ENCODE data around the gene SH2D2A.
A peak's percentile ranks its signal among the peaks of the same experiment; 100 is the strongest.

Gene SH2D2A

DNA sequence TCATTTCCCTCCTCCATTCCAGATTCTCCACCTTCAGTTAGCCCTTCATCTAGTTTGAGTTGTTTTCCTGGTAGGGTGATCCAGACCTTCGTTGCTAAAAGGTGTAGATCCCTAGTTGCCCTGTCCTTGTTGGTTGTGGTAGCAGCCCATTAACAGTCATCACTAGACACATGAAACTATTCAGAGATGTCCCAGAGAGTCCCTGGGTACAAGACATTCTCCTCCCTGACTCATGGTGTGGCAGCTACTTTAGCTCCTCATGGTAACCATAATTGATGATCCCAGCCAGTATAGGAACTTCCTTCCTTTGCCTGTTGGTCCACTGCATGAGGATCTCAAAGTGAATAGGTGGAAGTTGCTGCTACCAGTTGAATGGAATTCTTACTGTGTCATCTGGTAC, 6.0 kb upstream of the SH2D2A start:
- DNase-seq (ENCODE audit: low spot score): no peak
- TF ChIP-seq, protein P1, sequence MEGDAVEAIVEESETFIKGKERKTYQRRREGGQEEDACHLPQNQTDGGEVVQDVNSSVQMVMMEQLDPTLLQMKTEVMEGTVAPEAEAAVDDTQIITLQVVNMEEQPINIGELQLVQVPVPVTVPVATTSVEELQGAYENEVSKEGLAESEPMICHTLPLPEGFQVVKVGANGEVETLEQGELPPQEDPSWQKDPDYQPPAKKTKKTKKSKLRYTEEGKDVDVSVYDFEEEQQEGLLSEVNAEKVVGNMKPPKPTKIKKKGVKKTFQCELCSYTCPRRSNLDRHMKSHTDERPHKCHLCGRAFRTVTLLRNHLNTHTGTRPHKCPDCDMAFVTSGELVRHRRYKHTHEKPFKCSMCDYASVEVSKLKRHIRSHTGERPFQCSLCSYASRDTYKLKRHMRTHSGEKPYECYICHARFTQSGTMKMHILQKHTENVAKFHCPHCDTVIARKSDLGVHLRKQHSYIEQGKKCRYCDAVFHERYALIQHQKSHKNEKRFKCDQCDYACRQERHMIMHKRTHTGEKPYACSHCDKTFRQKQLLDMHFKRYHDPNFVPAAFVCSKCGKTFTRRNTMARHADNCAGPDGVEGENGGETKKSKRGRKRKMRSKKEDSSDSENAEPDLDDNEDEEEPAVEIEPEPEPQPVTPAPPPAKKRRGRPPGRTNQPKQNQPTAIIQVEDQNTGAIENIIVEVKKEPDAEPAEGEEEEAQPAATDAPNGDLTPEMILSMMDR (IDR thresholded peaks at IDR 0.05; ENCODE audit: extremely low read depth, missing control alignments): no peak

DNA sequence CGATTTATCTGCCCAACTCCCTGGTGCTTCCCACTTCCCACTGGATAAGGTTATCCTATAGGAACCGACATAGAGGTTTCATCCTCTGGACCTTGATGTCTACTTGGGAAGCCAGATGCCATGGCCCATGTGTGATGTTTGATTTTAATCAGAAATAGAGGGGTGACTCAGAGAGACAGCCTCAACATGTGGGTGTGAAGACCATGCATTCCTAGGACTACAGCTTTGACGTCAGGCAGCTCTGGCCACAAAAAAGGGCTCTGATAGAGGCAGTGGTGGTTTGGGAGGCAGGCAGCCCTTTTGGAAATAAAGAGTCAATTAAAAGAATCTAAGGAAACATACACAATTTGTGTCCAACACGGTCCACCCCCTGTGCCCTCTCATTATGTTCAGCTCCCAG, 5.2 kb upstream of the SH2D2A start:
- TF ChIP-seq, protein P1 (IDR thresholded peaks at IDR 0.05; ENCODE audit: extremely low read depth, missing control alignments): no peak
- DNase-seq (ENCODE audit: low spot score): no peak

DNA sequence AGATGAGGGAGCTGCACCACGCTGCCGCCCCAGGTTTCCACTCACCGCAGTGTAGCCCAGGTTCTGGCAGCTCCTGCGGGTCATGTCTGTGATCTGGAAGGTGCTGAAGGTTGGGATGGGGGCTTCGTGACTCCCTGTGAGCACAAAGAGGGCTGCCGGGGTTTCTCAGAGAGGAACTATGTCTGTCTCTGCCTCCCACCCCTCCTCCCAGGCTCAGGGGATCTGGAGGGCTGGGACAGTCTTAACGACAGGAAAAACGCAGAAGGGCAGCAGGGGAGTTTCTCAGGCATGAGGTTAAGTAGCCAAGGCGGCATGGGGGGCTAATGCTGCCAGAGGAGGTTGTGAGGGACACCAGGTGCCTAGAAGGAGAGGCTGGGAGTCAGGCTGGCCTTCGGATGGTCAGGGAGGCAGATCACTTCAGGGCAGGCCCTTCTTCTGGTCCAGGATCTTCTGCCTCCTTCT, 656 bp downstream of the SH2D2A start:
- no peak for DNase-seq (ENCODE audit: low spot score)
- TF ChIP-seq, protein P1 (IDR thresholded peaks at IDR 0.05; ENCODE audit: extremely low read depth, missing control alignments): no peak

DNA sequence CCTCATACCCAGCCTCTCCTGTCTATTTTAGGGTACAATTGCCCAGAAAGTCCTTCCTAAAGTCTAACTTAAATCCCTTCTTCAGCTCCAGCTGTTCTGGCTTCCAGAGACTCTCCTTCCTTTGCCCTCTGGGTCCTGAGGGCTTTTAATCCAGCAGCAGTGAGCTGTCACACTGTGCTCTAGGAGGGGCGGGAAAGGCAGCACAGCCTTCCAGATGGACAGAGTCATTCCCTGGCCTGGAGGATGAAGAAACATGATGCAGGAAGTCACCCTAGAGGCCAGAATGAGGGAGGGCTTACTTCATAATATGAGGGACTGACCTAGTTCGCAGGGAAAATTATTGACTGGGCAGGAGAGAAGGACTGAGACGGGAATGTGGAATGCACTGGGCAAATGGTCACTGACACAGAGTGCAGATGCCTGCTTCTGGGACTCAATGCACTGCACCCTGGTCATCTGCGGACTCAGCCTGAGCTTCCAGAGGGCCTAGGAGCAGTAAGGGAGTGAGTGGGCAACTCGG, 1.3 kb downstream of the SH2D2A start:
- TF ChIP-seq, protein P1 (IDR thresholded peaks at IDR 0.05; ENCODE audit: extremely low read depth, missing control alignments): no peak
- no peak for DNase-seq (ENCODE audit: low spot score)

DNA sequence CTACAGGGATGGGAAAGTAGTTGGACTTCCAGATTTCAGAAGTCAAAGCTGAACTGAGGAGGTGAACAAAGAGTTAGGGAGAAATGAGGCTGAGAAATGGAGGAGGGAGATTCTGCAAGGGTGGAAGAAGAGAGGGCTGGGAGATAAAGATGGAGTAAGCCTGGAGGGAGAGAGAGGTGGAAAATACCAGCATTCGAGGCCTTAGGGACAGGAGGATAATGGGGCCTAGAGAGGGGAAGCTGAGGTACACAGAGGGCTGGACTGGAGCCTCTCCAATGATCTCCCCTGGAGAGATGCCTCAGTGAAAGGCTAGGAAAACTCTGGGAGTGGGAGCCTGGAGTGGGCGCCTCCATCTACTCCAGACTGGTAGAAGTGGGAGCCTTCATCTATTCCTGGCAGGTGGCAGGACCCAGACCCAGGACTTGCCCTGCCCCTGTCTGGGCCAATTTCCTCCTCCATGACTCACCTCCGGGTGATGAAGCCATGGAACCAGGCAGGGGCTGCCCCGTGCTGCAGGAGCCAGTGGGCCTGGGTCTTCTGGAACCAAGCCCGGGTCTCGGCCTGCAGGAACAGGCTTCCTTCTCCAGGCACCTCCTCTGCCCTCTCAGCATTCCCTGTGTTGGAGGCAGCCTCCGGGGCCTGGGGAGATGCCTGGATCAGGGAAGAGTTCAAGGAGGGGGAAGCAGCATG, 1.9 kb downstream of the SH2D2A start:
- no peak for DNase-seq (ENCODE audit: low spot score)
- TF ChIP-seq, protein P1 (IDR thresholded peaks at IDR 0.05; ENCODE audit: extremely low read depth, missing control alignments): no peak

DNA sequence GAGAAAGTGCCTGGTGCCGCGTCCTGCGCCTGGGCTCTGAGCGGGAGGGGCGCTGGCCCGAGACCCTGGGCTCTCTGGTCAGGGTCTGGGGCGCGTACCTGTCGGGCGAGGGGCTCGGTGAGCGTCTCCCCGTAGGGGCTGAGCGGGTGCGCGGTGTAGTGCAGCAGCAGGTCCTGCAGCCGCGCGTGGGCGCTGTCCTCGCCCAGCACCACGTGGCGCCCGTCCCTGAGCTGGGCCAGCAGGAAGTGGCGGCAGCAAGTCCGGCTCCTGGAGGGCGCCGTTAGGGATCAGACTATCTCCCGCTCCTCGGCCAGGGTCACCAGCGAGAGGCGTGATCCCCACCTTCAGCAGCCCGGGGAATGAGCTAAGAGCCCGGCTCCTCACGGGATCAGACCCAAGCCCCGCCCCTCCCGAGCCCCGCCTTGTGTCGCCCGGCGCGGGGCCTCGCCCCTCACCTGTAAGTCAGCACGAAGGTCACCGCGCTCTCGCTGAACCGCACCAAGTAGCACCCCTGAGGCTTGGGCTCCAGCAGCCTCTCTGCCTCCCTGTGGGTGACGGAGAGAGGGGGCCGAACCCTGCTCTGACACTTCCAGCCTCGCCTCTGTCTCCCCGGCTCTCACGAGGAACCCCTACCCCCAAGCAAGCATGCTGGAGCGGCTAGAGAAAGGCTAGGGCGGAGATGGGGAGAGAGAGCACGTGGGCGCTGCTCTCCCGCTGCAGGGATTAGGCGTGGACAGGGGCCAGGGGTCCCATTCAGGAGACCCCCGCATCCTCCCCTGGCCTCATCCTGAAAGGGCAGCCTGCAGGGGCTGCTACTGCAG, 2.7 kb downstream of the SH2D2A start:
- TF ChIP-seq, protein P1 (IDR thresholded peaks at IDR 0.05; ENCODE audit: extremely low read depth, missing control alignments): peak; percentile 70
- DNase-seq (ENCODE audit: low spot score): peak; percentile 80

DNA sequence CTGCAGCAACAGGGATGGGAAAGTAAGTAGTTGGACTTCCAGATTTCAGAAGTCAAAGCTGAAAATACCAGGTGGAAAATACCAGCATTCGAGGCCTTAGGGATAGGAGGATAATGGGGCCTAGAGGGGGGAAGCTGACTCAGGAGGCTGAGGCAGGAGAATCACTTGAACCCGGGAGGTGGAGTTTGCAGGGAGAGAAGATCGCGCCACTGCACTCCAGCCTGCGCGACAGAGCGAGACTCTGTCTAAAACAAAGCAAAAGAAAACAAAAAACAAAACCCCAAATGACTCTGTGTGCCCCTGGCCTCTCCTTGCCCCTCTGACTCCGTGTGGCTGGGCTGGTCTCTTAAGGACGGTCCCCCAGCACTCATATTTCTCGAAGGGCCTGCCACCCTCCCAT, 3.4 kb downstream of the SH2D2A start:
- TF ChIP-seq, protein P1 (IDR thresholded peaks at IDR 0.05; ENCODE audit: extremely low read depth, missing control alignments): no peak
- DNase-seq (ENCODE audit: low spot score): no peak
